ENCODE results near the gene ZP3. TPM values are rescaled to one million over a fixed set of nuclear protein-coding genes. Genes with fewer than 3 reads are reported as not detected.
A peak's percentile ranks its signal among the peaks of the same experiment; 100 is the strongest.

ZP3 gene
- total and polyA plus RNA-seq, 2 of the 13 experiments (the other 11 are each of a cell fraction or from before 2014, with no cell fraction given), result not detected

GRCh38 chr7:76408121-76408560, 16.6 kb upstream of the ZP3 start (continued):
- TF ChIP-seq DPF2 (CRISPR knock-in tag; IDR thresholded peaks at IDR 0.05; ENCODE audit: borderline replicate concordance, low read depth) (peak; percentile 34; the same call in 1 of the 2 replicates), ZNF704 (CRISPR knock-in tag; IDR thresholded peaks at IDR 0.05; ENCODE audit: borderline replicate concordance) (no peak), ZSCAN20 (CRISPR knock-in tag; IDR thresholded peaks at IDR 0.05; ENCODE audit: borderline replicate concordance) (no peak), SOX13 (IDR thresholded peaks at IDR 0.05) (peak; percentile 62; the same call in 1 of the 2 replicates), SOX13 (CRISPR knock-in tag; conservative IDR thresholded peaks at IDR 0.05 in 1 of 2, IDR thresholded peaks at IDR 0.05 in 1 of 2) (peak in 1 of 2 experiments; percentile 91; a peak in 2 of 4 replicates), ZNF274 (CRISPR knock-in tag; IDR thresholded peaks at IDR 0.05) (no peak), ZNF331 (CRISPR knock-in tag; IDR thresholded peaks at IDR 0.05) (peak; percentile 66; the same call in 1 of the 2 replicates), ZNF687 (CRISPR knock-in tag; IDR thresholded peaks at IDR 0.05) (peak; percentile 27; the same call in 1 of the 2 replicates), ZNF841 (CRISPR knock-in tag; IDR thresholded peaks at IDR 0.05; ENCODE audit: borderline replicate concordance) (no peak), KDM5B (CRISPR knock-in tag; IDR thresholded peaks at IDR 0.05; ENCODE audit: borderline replicate concordance) (0 out of 2 replicates have a peak, but pooled peaks have one; percentile 47), ZNF350 (CRISPR knock-in tag; IDR thresholded peaks at IDR 0.05; ENCODE audit: borderline replicate concordance, low read depth) (no peak), HHEX (CRISPR knock-in tag; IDR thresholded peaks at IDR 0.05) (peak; percentile 32; the same call in 1 of the 2 replicates), ZBTB4 (CRISPR knock-in tag; IDR thresholded peaks at IDR 0.05; ENCODE audit: borderline replicate concordance) (0 out of 2 replicates have a peak, but pooled peaks have one; percentile 54), ZNF772 (CRISPR knock-in tag; IDR thresholded peaks at IDR 0.05) (no peak), FOXA3 (CRISPR knock-in tag; IDR thresholded peaks at IDR 0.05) (0 out of 2 replicates have a peak, but pooled peaks have one; percentile 18), NONO (IDR thresholded peaks at IDR 0.05) (no peak), NONO (CRISPR knock-in tag; conservative IDR thresholded peaks at IDR 0.05) (peak; percentile 34; the same call in 1 of the 2 replicates), EEA1 (CRISPR knock-in tag; IDR thresholded peaks at IDR 0.05; ENCODE audit: borderline replicate concordance) (no peak)
